IMR-90 (cell line): ENCODE measurements around the gene ERMARD. TPM values are rescaled to one million over a fixed set of nuclear protein-coding genes. Genes with fewer than 3 reads are reported as not detected.

ENCODE experiments used
- ATAC-seq: fragments of 200-7000 bp; cut with Tn5 transposase; 2 replicates; pipeline ENCODE4 v1.9.1; 2020; ENCODE audit warnings: low read depth, mild to moderate bottlenecking, moderate library complexity
- BruUV-seq: library from RNA; stranded (reverse); fragments of 400-500 nt; replicated peaks from 2 replicates; lab custom pipeline; 2021; lab: Mats Ljungman, UMichigan
- CTCF ChIA-PET: fragments of 300-600 bp; formaldehyde crosslinking; extraction: SDS; loops from one replicate; lab custom pipeline; 2021; ENCODE audit warnings: antibody characterized with exemption; lab: Yijun Ruan, JAX
- POLR2A ChIA-PET: fragments of 300-600 bp; sonication (Branson Sonifier 250); formaldehyde crosslinking; loops from one replicate; lab custom pipeline; 2022; ENCODE audit warnings: antibody characterized with exemption; ENCODE audit not compliant: unreplicated experiment; lab: Charles Lee
- DNase-seq: peaks from one replicate; pipeline ENCODE4 v3.0.0; 2013
- H2AFZ ChIP-seq: replicated peaks from 2 replicates; pipeline ENCODE3; 2013; ENCODE audit warnings: low read length, mild to moderate bottlenecking; ENCODE audit not compliant: poor library complexity
- H2AK5ac ChIP-seq: 2 replicates; pipeline ENCODE4 v1.6.1; 2013; ENCODE audit warnings: low read depth, low read length, inconsistent platforms
- H2AK9ac ChIP-seq: replicated peaks from 2 replicates; pipeline ENCODE3; 2013; ENCODE audit warnings: mild to moderate bottlenecking, low read depth, low read length, moderate library complexity; ENCODE audit not compliant: poor library complexity
- H2BK120ac ChIP-seq: 2 replicates; pipeline ENCODE4 v1.6.1; 2013; ENCODE audit warnings: low read depth, low read length, inconsistent platforms
- H2BK15ac ChIP-seq: 3 replicates; pipeline ENCODE4 v1.6.1; 2013; ENCODE audit warnings: low read depth, low read length, inconsistent platforms
- H2BK20ac ChIP-seq: 2 replicates; pipeline ENCODE4 v1.6.1; 2013; ENCODE audit warnings: low read depth, mild to moderate bottlenecking, inconsistent platforms, low read length, moderate library complexity
- H2BK5ac ChIP-seq: 2 replicates; pipeline ENCODE4 v1.6.1; 2013; ENCODE audit warnings: mild to moderate bottlenecking, low read depth, low read length, inconsistent platforms; ENCODE audit not compliant: poor library complexity, severe bottlenecking
- H3K14ac ChIP-seq: replicated peaks from 2 replicates; pipeline ENCODE4 v1.6.1; 2013; ENCODE audit warnings: low read depth, low read length, inconsistent platforms
- H3K18ac ChIP-seq: 2 replicates; pipeline ENCODE4 v1.6.1; 2013; ENCODE audit warnings: low read depth, low read length, control low read depth
- H3K23ac ChIP-seq: 2 replicates; pipeline ENCODE4 v1.6.1; 2013; ENCODE audit warnings: low read depth, low read length, inconsistent platforms
- H3K27ac ChIP-seq: 2 replicates; pipeline ENCODE4 v1.5.1; 2013; ENCODE audit warnings: mild to moderate bottlenecking, control low read depth, low read length; ENCODE audit not compliant: insufficient read depth
- H3K27me3 ChIP-seq: 2 replicates; pipeline ENCODE4 v1.6.1; 2013; ENCODE audit warnings: low read length; ENCODE audit not compliant: control insufficient read depth, insufficient read depth
- H3K36me3 ChIP-seq: 2 replicates; pipeline ENCODE4 v1.6.1; 2013; ENCODE audit warnings: low read length, mixed read lengths; ENCODE audit not compliant: control insufficient read depth, insufficient read depth
- H3K4ac ChIP-seq: 2 replicates; pipeline ENCODE4 v1.6.1; 2013; ENCODE audit warnings: low read depth, low read length, inconsistent platforms
- H3K4me1 ChIP-seq: 2 replicates; pipeline ENCODE4 v1.6.1; 2013; ENCODE audit warnings: low read length, mixed read lengths; ENCODE audit not compliant: control insufficient read depth, insufficient read depth
- H3K4me2 ChIP-seq: 2 replicates; pipeline ENCODE4 v1.6.1; 2013; ENCODE audit warnings: low read depth, mild to moderate bottlenecking, control low read depth, low read length, moderate library complexity
- H3K4me3 ChIP-seq: 2 replicates; pipeline ENCODE4 v1.5.1; 2013; ENCODE audit warnings: low read depth, mild to moderate bottlenecking, control low read depth, low read length, moderate library complexity; ENCODE audit not compliant: insufficient read depth
- H3K56ac ChIP-seq: 2 replicates; pipeline ENCODE4 v1.6.1; 2013; ENCODE audit warnings: low read length, inconsistent platforms; ENCODE audit not compliant: insufficient read depth; ENCODE audit errors: extremely low read depth
- H3K79me1 ChIP-seq, 2 experiments: 2 replicates each; pipeline ENCODE4 v1.6.1; 2013; ENCODE audit warnings: low read length in 2 of 2, inconsistent platforms in 1 of 2, low read depth in 1 of 2
- H3K9ac ChIP-seq: 2 replicates; pipeline ENCODE4 v1.6.1; 2013; ENCODE audit warnings: low read depth, low read length, control low read depth
- H3K9me1 ChIP-seq: 2 replicates; pipeline ENCODE4 v1.6.1; 2013; ENCODE audit warnings: low read length, inconsistent platforms; ENCODE audit not compliant: insufficient read depth
- H3K9me3 ChIP-seq: 2 replicates; pipeline ENCODE4 v1.6.1; 2013; ENCODE audit warnings: low read length; ENCODE audit not compliant: control insufficient read depth, insufficient read depth
- H4K20me1 ChIP-seq: 2 replicates; pipeline ENCODE4 v1.6.1; 2013; ENCODE audit warnings: low read length, inconsistent platforms; ENCODE audit not compliant: insufficient read depth
- H4K5ac ChIP-seq: 2 replicates; pipeline ENCODE4 v1.6.1; 2013; ENCODE audit warnings: mild to moderate bottlenecking, low read depth, low read length, control low read depth
- H4K8ac ChIP-seq, 2 experiments: 2 replicates each; pipeline ENCODE4 v1.6.1; 2013; ENCODE audit warnings: low read depth in 2 of 2, low read length in 2 of 2, control low read depth in 1 of 2, inconsistent platforms in 1 of 2
- H4K91ac ChIP-seq: 2 replicates; pipeline ENCODE4 v1.6.1; 2013; ENCODE audit warnings: low read depth, low read length, inconsistent platforms; ENCODE audit not compliant: insufficient read depth
- BHLHE40 ChIP-seq: fragments of 150-350 bp; IDR thresholded peaks from 2 replicates; pipeline ENCODE4 v1.6.1; 2016; ENCODE audit warnings: mild to moderate bottlenecking, low read depth, low read length
- CEBPB ChIP-seq: IDR thresholded peaks from 2 replicates; pipeline ENCODE4 v1.6.1; 2012; ENCODE audit warnings: low read depth, low read length, improper control_type of control experiment
- CTCF ChIP-seq: conservative IDR thresholded peaks from 2 replicates; pipeline ENCODE4 v1.5.1; 2012; ENCODE audit warnings: mild to moderate bottlenecking, low read depth, low read length, improper control_type of control experiment
- FOS ChIP-seq: fragments of 150-350 bp; IDR thresholded peaks from 2 replicates; pipeline ENCODE4 v1.6.1; 2016; ENCODE audit warnings: low read depth, low read length
- MAZ ChIP-seq: IDR thresholded peaks from 2 replicates; pipeline ENCODE4 v1.6.1; 2012; ENCODE audit warnings: low read depth, mild to moderate bottlenecking, low read length, improper control_type of control experiment, moderate library complexity, borderline replicate concordance
- POLR2A ChIP-seq: IDR thresholded peaks from 2 replicates; pipeline ENCODE4 v1.6.1; 2012; ENCODE audit warnings: mild to moderate bottlenecking, low read depth, low read length
- WGBS, 2 experiments: methylation state at CpG; one replicate each; pipeline versions ENCODE4 v1.1.5 to v1.1.7; 2013; ENCODE audit warnings: missing lambda C conversion rate in 2 of 2; ENCODE audit not compliant: insufficient read length in 1 of 2; ENCODE audit errors: extremely low coverage in 2 of 2; 5-methylcytosine and 5-hydroxymethylcytosine counted together
- dilution Hi-C: fragments of 300-500 bp; cut with HindIII; formaldehyde crosslinking; loops from one replicate; pipeline ENCODE4 v1.14.3; 2018; ENCODE audit warnings: low sequenced_read_pairs; ENCODE audit not compliant: unreplicated experiment
- in situ Hi-C: fragments of 300-500 bp; cut with MboI; formaldehyde crosslinking; loops from 3 replicates; pipeline ENCODE4 v1.14.3; 2019; ENCODE audit warnings: low sequenced_read_pairs, inconsistent platforms, mixed read lengths
- intact Hi-C: fragments of 100-400 bp; cut with micrococcal nuclease; formaldehyde crosslinking; loops from 2 replicates; pipeline ENCODE4 v1.10.0; 2022
- polyA plus RNA-seq, 3 experiments: library from polyadenylated mRNA; depleted of rRNA; stranded (reverse); fragments of >200 nt; gene quantifications; 2 replicates each; pipeline ENCODE4 v1.2.3, GENCODE V29; 2012; ENCODE audit warnings: low replicate concordance in 1 of 3
- total RNA-seq: library from RNA; depleted of rRNA; stranded (reverse); fragments of >200 nt; gene quantifications from 2 replicates; pipeline ENCODE4 v1.2.3, GENCODE V29; 2012
- TF ChIP-seq, protein P1 (sequence below): fragments of 150-350 bp; IDR thresholded peaks from 2 replicates; pipeline ENCODE4 v1.6.1; 2017; ENCODE audit warnings: mild to moderate bottlenecking, antibody characterized with exemption, low read length, low read depth

The ERMARD gene
- total and polyA plus RNA-seq, 2 of the 4 experiments (the other 2 are of a cell fraction), result 15.1 to 25.4 TPM

GRCh38 chr6:169746556-169746955, 4.9 kb upstream of the ERMARD start:
- in situ Hi-C loops (no loop called here), dilution Hi-C loops (no loop called here), intact Hi-C loops (no loop called here)
- no peak for DNase-seq
- Histone ChIP-seq H2BK20ac (no peak overlapping the region), H2BK15ac (no peak overlapping the region), H4K5ac (no peak overlapping the region), H3K14ac (no peak overlapping the region), H2AK5ac (no peak overlapping the region), H3K4me3 (no peak overlapping the region), H4K20me1 (no peaks in the 10 kb centered on the region), H2BK120ac (no peak overlapping the region), H3K18ac (no peak overlapping the region), H3K27me3 (peaks cover 1% of the 10 kb centered on the region; the same call in 1 of the 2 replicates), H3K36me3 (no peaks in the 10 kb centered on the region), H3K4ac (no peak overlapping the region), H2AK9ac (no peak overlapping the region), H3K27ac (no peak overlapping the region), H2AFZ (no peak overlapping the region), H3K23ac (no peak overlapping the region), H3K56ac (no peak overlapping the region), H4K8ac (no peak overlapping the region), H4K91ac (no peak overlapping the region), H3K9me3 (no peaks in the 10 kb centered on the region), H3K4me2 (no peak overlapping the region), H3K79me1 (peaks cover 9 to 13% of the 10 kb centered on the region in 2 experiments), H3K9ac (no peak overlapping the region), H3K9me1 (no peaks in the 10 kb centered on the region), H3K4me1 (no peaks in the 10 kb centered on the region), H2BK5ac (no peak overlapping the region)
- no TSS peak for BruUV-seq
- TF ChIP-seq MAZ (no peak), POLR2A (no peak), CTCF (no peak), BHLHE40 (no peak), CEBPB (no peak), FOS (no peak)
- TF ChIP-seq, protein P1, sequence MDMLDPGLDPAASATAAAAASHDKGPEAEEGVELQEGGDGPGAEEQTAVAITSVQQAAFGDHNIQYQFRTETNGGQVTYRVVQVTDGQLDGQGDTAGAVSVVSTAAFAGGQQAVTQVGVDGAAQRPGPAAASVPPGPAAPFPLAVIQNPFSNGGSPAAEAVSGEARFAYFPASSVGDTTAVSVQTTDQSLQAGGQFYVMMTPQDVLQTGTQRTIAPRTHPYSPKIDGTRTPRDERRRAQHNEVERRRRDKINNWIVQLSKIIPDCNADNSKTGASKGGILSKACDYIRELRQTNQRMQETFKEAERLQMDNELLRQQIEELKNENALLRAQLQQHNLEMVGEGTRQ, result no peak
- CTCF ChIA-PET, result interaction anchor here (1.3 kb wide), 1 partner anchor 33 kb away, joined by 3 read pairs; no protein-coding TSS in a partner anchor
- no CpG with 5 or more reads among the region's 1 CpG for WGBS, 2 experiments
- ATAC-seq, result no peak
- POLR2A ChIA-PET, result no interaction called here
